C4-2B (cell line): ENCODE data around the gene CABP7.

ENCODE experiments used
- ZFX ChIP-seq: fragments of 450-650 bp; IDR thresholded peaks from 2 replicates; pipeline ENCODE4 v1.6.1; 2017
- TF ChIP-seq, protein P1 (sequence below): fragments of 450-650 bp; conservative IDR thresholded peaks from 2 replicates; pipeline ENCODE4 v1.5.1; 2017; ENCODE audit warnings: mild to moderate bottlenecking

DNA sequence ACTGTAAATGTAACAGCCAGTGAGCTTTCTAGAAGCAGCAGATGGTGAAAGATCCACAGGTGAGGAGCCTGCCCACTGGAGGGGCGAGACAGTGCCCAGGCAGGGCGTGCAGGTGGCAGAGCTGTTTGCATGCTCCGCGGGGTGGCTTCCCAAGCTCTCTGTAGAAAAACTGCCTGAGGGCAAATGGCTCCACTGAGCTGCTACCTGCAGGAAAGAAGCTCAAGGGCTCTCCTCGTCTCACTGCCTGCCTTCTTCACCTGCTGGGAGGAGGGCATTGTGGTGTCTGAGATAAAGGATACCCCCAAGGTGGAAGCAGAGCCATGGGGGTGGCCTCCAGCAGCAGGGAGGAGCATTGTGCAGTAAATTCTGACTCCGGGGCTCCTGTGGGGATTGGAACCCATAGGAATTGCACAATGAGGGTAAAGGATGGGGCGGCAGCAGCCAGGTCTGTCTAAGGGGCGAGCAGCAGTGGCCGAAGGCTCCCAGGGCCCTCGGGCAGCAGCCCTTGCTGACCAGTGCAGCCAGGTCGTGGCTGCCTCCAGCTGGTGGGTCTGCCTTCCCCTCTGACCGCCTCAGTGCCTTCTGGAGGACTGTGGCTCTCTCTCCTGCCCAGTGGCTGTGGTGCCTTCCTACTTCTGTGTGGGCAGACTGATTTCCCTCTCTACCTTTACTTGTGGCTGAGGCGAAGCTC is 28.0 kb upstream of the CABP7 start:
- TF ChIP-seq, protein P1, sequence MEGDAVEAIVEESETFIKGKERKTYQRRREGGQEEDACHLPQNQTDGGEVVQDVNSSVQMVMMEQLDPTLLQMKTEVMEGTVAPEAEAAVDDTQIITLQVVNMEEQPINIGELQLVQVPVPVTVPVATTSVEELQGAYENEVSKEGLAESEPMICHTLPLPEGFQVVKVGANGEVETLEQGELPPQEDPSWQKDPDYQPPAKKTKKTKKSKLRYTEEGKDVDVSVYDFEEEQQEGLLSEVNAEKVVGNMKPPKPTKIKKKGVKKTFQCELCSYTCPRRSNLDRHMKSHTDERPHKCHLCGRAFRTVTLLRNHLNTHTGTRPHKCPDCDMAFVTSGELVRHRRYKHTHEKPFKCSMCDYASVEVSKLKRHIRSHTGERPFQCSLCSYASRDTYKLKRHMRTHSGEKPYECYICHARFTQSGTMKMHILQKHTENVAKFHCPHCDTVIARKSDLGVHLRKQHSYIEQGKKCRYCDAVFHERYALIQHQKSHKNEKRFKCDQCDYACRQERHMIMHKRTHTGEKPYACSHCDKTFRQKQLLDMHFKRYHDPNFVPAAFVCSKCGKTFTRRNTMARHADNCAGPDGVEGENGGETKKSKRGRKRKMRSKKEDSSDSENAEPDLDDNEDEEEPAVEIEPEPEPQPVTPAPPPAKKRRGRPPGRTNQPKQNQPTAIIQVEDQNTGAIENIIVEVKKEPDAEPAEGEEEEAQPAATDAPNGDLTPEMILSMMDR, result no peak
- no peak for TF ChIP-seq ZFX
